BJ (cell line): Measurements from ENCODE around the gene CPSF2. TPM values are rescaled to one million over a fixed set of nuclear protein-coding genes. Genes with fewer than 3 reads are reported as not detected.

Source experiments
- CTCF ChIA-PET: fragments of 350-600 bp; formaldehyde crosslinking; extraction: SDS; loops from one replicate; lab custom pipeline; 2021; ENCODE audit warnings: antibody characterized with exemption, inconsistent platforms; lab: Yijun Ruan, JAX
- POLR2A ChIA-PET: fragments of 300-600 bp; sonication (Branson Sonifier 250); formaldehyde crosslinking; extraction: SDS; loops from one replicate; lab custom pipeline; 2021; ENCODE audit warnings: antibody characterized with exemption; lab: Charles Lee
- DNase-seq: peaks from one replicate; pipeline ENCODE4 v3.0.0-alpha.2; 2011; ENCODE audit warnings: low read depth
- H3K27me3 ChIP-seq: 2 replicates; pipeline ENCODE4 v1.6.0; 2011; ENCODE audit warnings: low read length; ENCODE audit not compliant: control insufficient read depth, insufficient read depth
- H3K36me3 ChIP-seq: 2 replicates; pipeline ENCODE4 v1.5.1; 2011; ENCODE audit warnings: low read length; ENCODE audit not compliant: control insufficient read depth, insufficient read depth
- H3K4me3 ChIP-seq: 2 replicates; pipeline ENCODE4 v1.5.1; 2011; ENCODE audit warnings: low read depth, mild to moderate bottlenecking, control low read depth, low read length
- CTCF ChIP-seq: IDR thresholded peaks from 2 replicates; pipeline ENCODE4 v1.5.1; 2011; ENCODE audit warnings: low read depth, mild to moderate bottlenecking, control low read depth, inconsistent platforms, low read length, moderate library complexity; ENCODE audit not compliant: insufficient read depth
- polyA plus RNA-seq: library from polyadenylated mRNA; depleted of rRNA; stranded (reverse); fragments of >200 nt; gene quantifications from 2 replicates; pipeline ENCODE4 v1.2.3, GENCODE V29; 2011

The CPSF2 gene
- polyA plus RNA-seq, 1 experiment = 14.2 TPM

GRCh38 chr14:92134456-92134855 is 12.7 kb downstream of the CPSF2 start:
- no peak for DNase-seq
- H3K4me3 ChIP-seq = no peak overlapping the region
- no peaks in the 10 kb centered on the region for H3K27me3 ChIP-seq
- CTCF ChIA-PET = interaction anchor here (0.6 to 7.1 kb wide), 10 partner anchors 11 to 651 kb away, joined by 3 to 72 read pairs (median 6); partner anchors contain the start of genes CPSF2 and NDUFB1
- TF ChIP-seq CTCF = no peak
- H3K36me3 ChIP-seq = peaks cover 2% of the 10 kb centered on the region; the same call in 1 of the 2 replicates
- POLR2A ChIA-PET = no interaction called here

GRCh38 chr14:92135269-92135668 is 13.5 kb downstream of the CPSF2 start:
- Histone ChIP-seq H3K27me3 (no peaks in the 10 kb centered on the region), H3K36me3 (peaks cover 2% of the 10 kb centered on the region), H3K4me3 (no peak overlapping the region)
- POLR2A ChIA-PET = no interaction called here
- DNase-seq = no peak
- TF ChIP-seq CTCF = peak; percentile 65
- CTCF ChIA-PET = interaction anchor here (0.7 to 7.1 kb wide), 18 partner anchors 10 to 651 kb away, joined by 3 to 72 read pairs (median 4); partner anchors contain the start of genes ATXN3, CPSF2 and NDUFB1

- H3K4me3 ChIP-seq = no peak overlapping the region
- H3K36me3 ChIP-seq = peaks cover 6% of the 10 kb centered on the region
- no peaks in the 10 kb centered on the region for H3K27me3 ChIP-seq
- no peak for DNase-seq
- ChIA-PET CTCF (no interaction called here), POLR2A (no interaction called here)
- no peak for TF ChIP-seq CTCF
Observed at GRCh38 chr14:92143309-92143708, 21.5 kb downstream of the CPSF2 start.

GRCh38 chr14:92143962-92144361 is 22.2 kb downstream of the CPSF2 start:
- no peak for TF ChIP-seq CTCF
- Histone ChIP-seq H3K27me3 (no peaks in the 10 kb centered on the region), H3K4me3 (no peak overlapping the region), H3K36me3 (peaks cover 6% of the 10 kb centered on the region)
- ChIA-PET POLR2A (no interaction called here), CTCF (no interaction called here)
- no peak for DNase-seq

GRCh38 chr14:92144708-92145107 is 22.9 kb downstream of the CPSF2 start:
- ChIA-PET CTCF (interaction anchor here (0.9 to 1.3 kb wide), 4 partner anchors 10 to 315 kb away, joined by 3 to 6 read pairs (median 4); no protein-coding TSS in a partner anchor), POLR2A (interaction anchor here (0.5 kb wide), 1 partner anchor 8 kb away, joined by 3 read pairs; no protein-coding TSS in a partner anchor)
- H3K4me3 ChIP-seq = no peak overlapping the region
- no peak for TF ChIP-seq CTCF
- H3K27me3 ChIP-seq = no peaks in the 10 kb centered on the region
- H3K36me3 ChIP-seq = peaks cover 8% of the 10 kb centered on the region
- DNase-seq = no peak
